ENCODE data around the gene PCYT2.

The PCYT2 gene

GRCh38 chr17:81851423-81851822 is 59.8 kb downstream of the PCYT2 start:
- no peak for DNase-seq

All from AML-193 (cell line).